GM18508 (cell line): ENCODE data around the gene ZNF488.

Source experiments
- ATAC-seq: cut with Tn5 transposase; IDR thresholded peaks from one replicate; pipeline ENCODE4 v1.9.1; 2021; ENCODE audit warnings: moderate number of reproducible peaks; ENCODE audit not compliant: insufficient read depth, unreplicated experiment

ZNF488 gene

DNA sequence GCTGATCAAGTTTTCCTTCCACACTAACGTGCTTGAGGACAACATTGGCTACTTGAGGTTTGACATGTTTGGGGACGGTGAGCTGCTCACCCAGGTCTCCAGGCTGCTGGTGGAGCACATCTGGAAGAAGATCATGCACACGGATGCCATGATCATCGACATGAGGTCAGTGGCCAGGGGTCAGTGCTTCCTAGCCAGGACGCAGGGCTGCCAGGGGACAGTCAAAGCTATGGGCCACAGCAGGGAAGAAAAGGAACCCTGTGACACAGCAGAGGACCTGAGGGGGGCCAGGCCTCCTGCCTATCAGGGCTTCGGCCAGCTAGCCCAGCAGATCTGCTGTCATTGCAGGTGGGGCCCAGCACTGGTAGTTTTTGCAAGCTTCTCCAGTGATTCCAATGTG, 30.7 kb downstream of the ZNF488 start:
- no peak for ATAC-seq

DNA sequence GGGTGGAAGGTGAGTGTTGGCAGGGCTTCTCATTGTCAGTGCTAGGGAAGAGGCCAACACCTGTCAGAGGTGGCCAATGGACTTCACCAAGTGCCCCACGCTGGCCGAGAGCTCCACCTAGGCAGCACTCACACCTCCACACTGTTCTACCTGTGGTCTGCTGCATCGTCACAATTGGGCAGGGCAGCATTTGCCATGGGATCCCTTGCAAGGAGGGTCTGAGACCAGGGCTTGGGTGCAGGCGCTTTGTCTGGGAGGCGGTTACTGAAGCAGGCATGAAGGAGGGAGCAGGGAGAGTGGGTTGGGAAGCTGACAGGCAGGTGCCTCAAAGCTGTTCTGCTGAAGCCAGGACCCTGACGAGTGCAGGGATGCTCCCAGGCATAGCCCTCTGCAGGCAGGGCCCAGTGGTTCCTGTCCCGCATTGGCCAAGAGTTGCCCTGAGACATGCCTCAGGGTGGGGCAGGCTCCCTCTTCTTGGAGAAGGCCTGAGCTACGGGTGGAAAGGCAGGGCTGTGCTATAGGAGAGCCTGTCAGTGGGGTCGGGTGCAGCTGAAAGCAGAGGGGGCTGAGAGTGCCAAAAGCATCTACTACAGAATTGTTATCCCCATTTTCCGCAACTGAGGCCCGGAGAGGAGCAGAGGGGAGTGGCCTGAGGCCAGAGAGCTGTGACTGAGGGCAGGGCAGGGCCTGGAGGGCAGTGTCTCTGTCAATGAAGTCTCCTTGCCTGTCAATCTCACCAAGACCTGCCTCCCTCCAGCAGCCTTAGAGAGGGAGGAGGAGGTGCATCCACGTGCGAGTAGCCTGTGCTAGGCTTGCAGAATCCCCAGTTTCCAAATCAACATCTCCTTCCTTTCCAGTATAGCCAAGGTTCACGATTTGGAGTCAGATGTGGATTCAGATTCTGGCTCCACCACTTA, 31.9 kb downstream of the ZNF488 start:
- ATAC-seq = no peak

DNA sequence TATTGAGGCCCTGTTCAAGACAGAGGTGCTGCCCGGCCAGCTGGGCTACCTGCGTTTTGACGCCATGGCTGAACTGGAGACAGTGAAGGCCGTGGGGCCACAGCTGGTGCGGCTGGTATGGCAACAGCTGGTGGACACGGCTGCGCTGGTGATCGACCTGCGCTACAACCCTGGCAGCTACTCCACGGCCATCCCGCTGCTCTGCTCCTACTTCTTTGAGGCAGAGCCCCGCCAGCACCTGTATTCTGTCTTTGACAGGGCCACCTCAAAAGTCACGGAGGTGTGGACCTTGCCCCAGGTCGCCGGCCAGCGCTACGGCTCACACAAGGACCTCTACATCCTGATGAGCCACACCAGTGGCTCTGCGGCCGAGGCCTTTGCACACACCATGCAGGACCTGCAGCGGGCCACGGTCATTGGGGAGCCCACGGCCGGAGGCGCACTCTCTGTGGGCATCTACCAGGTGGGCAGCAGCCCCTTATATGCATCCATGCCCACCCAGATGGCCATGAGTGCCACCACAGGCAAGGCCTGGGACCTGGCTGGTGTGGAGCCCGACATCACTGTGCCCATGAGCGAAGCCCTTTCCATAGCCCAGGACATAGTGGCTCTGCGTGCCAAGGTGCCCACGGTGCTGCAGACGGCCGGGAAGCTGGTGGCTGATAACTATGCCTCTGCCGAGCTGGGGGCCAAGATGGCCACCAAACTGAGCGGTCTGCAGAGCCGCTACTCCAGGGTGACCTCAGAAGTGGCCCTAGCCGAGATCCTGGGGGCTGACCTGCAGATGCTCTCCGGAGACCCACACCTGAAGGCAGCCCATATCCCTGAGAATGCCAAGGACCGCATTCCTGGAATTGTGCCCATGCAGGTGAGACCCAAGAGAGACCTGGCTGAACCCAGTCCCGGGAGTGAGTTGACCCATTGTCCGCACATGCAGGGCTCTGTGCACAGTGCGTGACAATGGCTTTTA, 33.1 kb downstream of the ZNF488 start:
- no peak for ATAC-seq

DNA sequence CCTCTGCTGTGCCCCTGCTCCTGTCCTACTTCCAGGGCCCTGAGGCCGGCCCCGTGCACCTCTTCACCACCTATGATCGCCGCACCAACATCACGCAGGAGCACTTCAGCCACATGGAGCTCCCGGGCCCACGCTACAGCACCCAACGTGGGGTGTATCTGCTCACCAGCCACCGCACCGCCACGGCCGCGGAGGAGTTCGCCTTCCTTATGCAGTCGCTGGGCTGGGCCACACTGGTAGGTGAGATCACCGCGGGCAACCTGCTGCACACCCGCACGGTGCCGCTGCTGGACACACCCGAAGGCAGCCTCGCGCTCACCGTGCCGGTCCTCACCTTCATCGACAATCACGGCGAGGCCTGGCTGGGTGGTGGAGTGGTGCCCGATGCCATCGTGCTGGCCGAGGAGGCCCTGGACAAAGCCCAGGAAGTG, 34.1 kb downstream of the ZNF488 start:
- ATAC-seq = no peak

DNA sequence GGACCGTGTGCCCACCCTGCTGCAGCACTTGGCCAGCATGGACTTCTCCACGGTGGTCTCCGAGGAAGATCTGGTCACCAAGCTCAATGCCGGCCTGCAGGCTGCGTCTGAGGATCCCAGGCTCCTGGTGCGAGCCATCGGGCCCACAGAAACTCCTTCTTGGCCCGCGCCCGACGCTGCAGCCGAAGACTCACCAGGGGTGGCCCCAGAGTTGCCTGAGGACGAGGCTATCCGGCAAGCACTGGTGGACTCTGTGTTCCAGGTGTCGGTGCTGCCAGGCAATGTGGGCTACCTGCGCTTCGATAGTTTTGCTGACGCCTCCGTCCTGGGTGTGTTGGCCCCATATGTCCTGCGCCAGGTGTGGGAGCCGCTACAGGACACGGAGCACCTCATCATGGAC, 34.6 kb downstream of the ZNF488 start:
- no peak for ATAC-seq

DNA sequence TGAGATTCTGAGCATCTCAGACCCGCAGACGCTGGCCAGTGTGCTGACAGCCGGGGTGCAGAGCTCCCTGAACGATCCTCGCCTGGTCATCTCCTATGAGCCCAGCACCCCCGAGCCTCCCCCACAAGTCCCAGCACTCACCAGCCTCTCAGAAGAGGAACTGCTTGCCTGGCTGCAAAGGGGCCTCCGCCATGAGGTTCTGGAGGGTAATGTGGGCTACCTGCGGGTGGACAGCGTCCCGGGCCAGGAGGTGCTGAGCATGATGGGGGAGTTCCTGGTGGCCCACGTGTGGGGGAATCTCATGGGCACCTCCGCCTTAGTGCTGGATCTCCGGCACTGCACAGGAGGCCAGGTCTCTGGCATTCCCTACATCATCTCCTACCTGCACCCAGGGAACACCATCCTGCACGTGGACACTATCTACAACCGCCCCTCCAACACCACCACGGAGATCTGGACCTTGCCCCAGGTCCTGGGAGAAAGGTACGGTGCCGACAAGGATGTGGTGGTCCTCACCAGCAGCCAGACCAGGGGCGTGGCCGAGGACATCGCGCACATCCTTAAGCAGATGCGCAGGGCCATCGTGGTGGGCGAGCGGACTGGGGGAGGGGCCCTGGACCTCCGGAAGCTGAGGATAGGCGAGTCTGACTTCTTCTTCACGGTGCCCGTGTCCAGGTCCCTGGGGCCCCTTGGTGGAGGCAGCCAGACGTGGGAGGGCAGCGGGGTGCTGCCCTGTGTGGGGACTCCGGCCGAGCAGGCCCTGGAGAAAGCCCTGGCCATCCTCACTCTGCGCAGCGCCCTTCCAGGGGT, 35.2 kb downstream of the ZNF488 start:
- no peak for ATAC-seq

DNA sequence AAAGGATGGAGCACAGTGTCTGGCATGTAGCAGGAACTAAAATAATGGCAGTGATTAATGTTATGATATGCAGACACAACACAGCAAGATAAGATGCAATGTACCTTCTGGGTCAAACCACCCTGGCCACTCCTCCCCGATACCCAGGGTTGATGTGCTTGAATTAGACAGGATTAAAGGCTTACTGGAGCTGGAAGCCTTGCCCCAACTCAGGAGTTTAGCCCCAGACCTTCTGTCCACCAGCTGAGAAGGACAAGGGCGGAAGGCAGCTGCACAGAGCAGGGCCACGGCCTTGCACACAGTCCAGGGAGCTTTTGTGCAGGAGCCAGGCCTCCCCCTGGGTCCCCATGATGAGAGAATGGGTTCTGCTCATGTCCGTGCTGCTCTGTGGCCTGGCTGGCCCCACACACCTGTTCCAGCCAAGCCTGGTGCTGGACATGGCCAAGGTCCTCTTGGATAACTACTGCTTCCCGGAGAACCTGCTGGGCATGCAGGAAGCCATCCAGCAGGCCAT, 35.9 kb downstream of the ZNF488 start, which contains the start of gene RBP3:
RBP3 (plus strand) TSS at position 226 of the 514 bp plus-strand sequence; CDS start at position 348, 122 bp downstream.
- ATAC-seq = no peak

DNA sequence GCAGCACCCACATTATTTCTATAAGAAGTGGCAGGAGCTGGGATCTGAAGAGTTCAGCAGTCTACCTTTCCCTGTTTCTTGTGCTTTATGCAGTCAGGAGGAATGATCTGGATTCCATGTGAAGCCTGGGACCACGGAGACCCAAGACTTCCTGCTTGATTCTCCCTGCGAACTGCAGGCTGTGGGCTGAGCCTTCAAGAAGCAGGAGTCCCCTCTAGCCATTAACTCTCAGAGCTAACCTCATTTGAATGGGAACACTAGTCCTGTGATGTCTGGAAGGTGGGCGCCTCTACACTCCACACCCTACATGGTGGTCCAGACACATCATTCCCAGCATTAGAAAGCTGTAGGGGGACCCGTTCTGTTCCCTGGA, 36.8 kb downstream of the ZNF488 start:
- no peak for ATAC-seq

DNA sequence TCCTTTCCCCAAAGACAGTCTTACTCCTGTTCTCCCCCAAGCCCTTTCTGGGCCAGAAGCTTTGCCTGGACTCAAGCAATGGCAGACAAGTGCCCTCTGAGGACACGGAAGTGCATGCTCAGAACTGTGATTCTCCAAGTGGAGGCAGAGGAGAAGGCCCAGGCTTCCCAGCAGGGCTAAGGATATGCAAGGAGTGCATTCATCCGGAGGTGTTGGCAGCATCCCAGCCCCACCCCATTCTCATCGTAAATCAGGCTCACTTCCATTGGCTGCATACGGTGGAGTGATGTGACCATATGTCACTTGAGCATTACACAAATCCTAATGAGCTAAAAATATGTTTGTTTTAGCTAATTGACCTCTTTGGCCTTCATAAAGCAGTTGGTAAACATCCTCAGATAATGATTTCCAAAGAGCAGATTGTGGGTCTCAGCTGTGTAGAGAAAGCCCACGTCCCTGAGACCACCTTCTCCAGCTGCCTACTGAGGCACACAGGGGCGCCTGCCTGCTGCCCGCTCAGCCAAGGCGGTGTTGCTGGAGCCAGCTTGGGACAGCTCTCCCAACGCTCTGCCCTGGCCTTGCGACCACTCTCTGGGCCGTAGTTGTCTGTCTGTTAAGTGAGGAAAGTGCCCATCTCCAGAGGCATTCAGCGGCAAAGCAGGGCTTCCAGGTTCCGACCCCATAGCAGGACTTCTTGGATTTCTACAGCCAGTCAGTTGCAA, 37.4 kb downstream of the ZNF488 start:
- no peak for ATAC-seq

DNA sequence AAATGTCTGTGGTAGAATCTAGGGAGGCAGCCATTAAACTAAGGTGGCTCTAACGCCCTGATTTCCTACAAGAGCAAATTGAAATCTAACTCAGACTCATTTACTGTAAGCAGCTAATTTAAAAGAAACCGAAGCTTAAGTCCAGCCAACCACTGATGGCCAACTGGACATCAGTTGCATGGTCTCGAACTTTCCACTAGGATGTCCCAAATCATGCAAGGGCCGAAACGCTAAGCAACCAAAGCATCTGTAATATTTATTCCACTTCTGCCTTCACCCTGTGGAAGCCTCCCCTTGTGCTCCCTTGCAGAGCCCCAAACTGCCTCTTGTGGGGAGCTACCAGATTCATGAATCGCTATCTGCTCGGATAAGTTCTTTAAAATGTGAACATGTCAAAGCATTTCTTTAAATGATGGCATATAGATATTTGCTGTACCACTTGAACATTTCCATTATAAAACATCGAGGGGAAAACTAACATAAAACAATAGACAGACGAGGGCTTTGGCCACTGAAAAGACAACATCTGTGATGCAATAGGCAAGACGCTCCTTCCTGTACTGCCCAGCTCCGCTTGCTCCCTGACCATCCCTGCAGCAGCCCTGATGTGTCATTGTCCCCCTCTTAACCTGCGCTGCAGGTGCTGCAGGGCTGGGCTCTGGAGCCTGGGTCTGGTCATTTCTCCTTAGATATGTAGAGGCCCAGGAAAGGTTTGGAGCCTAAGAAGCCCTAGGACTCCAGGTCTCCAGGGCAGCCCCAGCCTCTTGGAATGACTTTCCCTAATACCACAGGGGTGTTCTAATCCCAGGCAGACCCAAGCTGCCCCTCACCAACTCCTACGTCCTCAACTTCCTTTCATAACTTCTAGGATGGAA, 38.9 kb downstream of the ZNF488 start:
- ATAC-seq = no peak

DNA sequence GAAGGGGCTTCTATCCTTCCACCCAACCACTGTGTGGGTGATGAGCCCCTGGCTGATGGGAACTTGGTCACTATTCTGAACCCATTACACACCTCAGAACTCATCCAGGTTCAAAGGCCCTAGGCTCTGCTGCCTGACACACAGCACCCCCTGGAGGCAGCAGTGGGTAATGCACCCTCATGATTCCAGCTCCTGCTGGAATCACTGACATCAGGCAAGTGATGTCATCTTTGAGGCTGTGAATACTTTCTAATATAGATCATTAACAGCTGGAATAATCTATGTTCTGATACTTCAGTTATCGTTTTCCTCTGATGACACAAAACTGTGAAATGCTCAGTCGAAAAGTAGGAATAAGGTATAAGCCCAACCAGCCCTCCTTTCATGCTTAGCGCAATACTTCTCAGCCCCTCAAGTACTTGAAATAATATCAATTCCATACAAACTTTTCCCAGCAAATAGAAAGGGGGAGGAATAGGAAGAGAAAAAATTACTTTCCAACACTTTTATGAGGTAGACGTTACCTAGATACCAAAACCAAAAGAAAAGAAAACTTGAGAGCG, 43.4 kb downstream of the ZNF488 start:
- ATAC-seq = no peak

DNA sequence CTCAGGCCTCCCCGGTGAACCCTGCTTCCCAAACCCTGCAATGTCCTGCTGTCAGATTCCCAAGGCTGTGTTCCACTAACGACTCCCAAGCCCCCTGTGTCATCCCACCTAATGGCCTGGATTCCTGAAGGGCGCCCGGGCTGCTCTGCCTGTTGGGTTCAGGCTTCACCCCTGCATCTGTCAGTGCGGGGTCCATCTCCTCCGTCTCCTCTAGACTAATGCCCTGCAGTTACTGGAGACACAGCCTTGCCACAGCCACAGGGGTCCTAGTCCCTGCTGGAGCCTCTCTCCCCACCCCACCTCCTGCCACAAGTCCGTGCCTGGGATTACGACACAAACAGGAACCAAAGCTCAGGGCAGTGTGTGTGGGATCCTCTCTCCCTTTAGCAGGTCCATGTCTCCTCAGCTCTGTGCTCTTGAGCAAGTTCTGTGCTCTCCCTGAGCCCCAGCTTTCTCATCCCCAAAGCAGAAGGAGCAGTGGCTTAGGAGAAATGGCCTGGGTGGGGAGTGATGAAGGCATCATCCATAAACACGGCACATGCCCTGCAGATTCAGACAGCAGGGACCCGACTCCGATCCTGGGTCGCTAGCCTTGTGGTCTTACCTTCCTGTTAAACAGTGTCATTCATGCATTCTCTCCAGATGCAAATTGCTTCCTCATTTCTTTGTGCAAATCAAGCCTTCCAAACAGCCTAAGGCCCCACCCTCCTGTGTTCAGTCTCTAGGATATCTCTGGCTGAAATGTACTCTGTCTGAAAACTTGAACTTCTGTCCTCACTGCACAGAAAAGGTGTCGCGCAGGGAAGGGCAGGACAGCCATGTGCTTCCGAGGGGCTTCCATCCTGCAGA, 44.1 kb downstream of the ZNF488 start:
- no peak for ATAC-seq

DNA sequence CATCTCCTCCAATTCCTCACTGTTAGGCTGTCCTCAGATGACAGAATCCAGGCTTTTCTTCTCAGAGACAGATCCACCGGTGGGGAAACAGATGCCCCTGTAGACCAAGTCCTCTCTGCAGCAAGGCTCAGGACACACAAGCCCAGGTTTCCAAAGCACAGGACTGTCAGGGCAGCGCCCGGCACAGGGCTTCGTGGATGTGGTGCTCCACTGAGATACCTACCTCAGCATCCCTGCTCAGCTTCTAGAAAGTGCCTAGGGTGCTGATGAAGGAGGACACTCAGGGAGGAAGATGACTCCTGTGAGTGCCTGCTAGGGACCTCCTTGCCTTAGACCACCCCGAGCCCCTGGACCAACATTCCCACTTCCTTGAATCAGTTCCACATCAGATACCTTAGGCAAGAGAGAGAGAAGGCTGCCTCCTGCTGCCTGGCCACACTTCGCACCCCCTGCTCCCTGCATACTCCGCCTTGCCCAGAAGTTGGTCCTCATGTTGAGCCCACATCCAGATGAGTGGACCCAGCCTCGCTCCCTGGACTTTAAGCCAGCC, 44.8 kb downstream of the ZNF488 start:
- ATAC-seq = no peak

DNA sequence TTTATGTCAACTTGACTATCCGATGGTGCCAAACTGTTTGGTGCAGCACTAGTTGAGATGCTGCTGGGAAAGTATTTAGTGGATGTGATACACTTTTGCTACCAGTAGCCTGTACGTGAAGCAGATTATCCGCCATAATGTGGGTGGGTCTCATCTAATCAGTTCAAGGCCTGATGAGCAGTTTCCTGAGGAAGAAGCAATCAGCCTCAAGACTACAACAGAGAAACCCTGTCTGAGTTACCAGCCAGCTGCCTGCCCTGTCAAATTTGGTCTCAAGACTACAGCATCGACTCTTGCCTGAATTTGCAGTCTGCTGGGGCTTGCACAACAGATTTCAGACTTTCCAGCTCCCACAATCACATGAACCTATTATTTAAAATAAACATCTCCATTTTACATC, 46.8 kb downstream of the ZNF488 start:
- ATAC-seq = no peak

DNA sequence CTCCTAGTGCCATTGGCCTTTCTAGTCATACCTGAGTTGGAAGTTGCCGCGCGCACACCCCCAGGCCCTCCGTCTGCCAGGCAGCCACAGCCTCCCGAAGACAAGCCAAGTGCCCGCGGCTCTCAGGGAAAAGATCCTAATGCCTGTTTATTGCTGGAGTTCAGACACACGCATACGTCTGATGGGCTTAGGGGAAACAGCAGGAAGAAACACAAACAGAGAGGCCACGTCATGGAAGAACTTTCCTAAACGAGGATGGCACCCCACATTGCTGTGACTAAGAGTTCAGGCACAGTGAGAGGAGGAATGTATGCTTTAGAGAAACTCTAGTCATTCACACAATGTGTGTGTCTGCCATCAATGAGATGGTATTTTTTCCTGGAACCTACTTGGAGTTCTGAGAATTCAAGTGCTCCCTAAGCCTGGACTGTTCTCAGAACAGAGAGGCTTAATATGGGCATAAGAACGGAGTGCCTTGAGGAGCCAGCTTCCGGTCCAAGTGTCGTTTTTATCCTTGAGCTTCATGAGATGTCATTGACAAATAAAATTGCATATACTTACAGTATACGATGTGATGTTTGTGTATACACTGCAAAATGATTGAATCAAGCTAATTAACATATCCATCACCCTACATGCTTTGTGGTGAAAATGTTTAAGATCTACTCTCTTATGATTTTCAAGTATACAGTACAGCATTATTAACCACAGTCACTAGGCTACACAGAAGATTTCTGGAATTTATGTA, 47.5 kb downstream of the ZNF488 start:
- no peak for ATAC-seq

DNA sequence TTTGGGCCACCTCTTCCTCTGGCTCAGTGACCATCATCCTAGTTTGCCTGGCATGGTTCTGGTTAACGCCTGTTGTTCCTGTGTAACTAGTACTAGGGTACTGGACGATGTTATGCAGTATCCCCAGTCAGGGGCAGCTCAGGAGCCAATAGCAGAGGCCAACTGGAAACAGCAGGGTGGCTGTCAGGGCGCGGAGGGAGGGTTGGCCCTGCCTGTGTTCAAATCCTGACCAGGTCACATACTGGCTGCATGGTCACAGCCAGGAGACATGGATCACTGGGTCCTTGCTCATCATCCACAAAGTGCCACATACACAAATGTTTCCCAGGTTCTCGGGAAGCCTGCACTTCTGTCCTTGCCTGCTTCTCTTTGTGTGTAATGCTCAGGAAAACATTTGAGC, 48.2 kb downstream of the ZNF488 start:
- ATAC-seq = no peak
